BLaER1 treated with 17β-estradiol and CSF1 and Interleukin-3, amounts not matched to agents 10 nM and 100 nM (cell line): Measurements from ENCODE around the gene ZNF580.
A peak's percentile ranks its signal among the peaks of the same experiment; 100 is the strongest.

Experiments
- H3K27ac ChIP-seq, 11 experiments: shearing (Covaris generic); formaldehyde crosslinking; 2 replicates each; pipeline ENCODE4 v1.8.1; 2022
- H3K27me3 ChIP-seq, 11 experiments: shearing (Covaris generic); formaldehyde crosslinking; 2 replicates each; pipeline ENCODE4 v1.8.1; 2022
- H3K36me3 ChIP-seq, 11 experiments: shearing (Covaris generic); formaldehyde crosslinking; 2 replicates each; pipeline ENCODE4 v1.8.1; 2022
- H3K4me1 ChIP-seq, 10 experiments: shearing (Covaris generic); formaldehyde crosslinking; 2 replicates each; pipeline ENCODE4 v1.8.1; 2022
- H3K4me2 ChIP-seq, 11 experiments: shearing (Covaris generic); formaldehyde crosslinking; 2 replicates each; pipeline ENCODE4 v1.8.1; 2022
- H3K4me3 ChIP-seq, 10 experiments: shearing (Covaris generic); formaldehyde crosslinking; 2 replicates each; pipeline ENCODE4 v1.8.1; 2022
- H3K9ac ChIP-seq, 11 experiments: shearing (Covaris generic); formaldehyde crosslinking; 2 replicates each; pipeline ENCODE4 v1.8.1; 2022
- H3K9me3 ChIP-seq, 11 experiments: shearing (Covaris generic); formaldehyde crosslinking; replicated peaks in 1 of 11; 2 replicates each; pipeline ENCODE4 v1.8.1; 2022
- H4K20me1 ChIP-seq, 11 experiments: shearing (Covaris generic); formaldehyde crosslinking; 2 replicates each; pipeline ENCODE4 v1.8.1; 2022
- Cebpa-rat ChIP-seq, 11 experiments: shearing (Covaris generic); IDR thresholded peaks; 2 replicates each; pipeline ENCODE4 v1.8.1; 2022

ZNF580 gene

DNA sequence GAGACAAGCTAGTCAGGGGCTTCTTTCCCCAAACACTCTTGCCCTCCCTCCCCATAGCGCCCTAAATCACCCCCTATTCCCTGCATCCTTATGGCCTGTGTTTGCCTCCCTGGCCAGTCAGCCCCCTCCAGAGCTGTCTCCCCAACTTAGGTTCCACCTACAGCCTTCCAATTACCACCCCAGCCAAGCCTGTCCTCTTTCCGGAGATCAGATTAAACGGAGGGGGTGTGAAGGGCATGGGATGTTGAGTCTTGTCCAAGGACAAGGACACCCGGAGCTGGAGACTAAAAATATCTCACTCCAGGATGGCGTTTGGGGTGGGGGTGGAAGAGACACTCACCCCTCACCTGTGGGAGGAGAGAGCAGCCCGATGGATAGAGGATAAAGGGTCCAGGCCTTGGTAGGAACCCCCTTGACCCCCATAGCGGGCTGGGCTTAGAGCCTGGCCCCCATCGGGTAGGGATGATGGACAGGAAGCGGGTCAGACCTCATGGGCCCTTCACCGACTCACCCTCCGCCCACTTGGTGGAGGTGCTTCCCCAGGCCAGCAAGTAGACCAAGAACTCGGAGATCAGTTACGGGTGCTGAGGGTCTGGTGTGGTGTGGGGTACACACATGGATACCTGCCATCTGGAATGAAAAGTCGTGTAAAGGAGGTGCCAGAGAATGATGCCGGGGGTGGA lies 29.4 kb upstream of the ZNF580 start:
- H3K27me3 ChIP-seq = no peaks in the 10 kb centered on the region
- peaks cover 48 to 93% (median 66%) of the 10 kb centered on the region in 11 experiments for H3K36me3 ChIP-seq
- H3K9ac ChIP-seq = peak overlapping the region in 5 of 11 experiments; percentile 23 to 48 (median 28); a peak in 4 of 22 replicates
- peak overlapping the region in 5 of 11 experiments; percentile 38 to 86 (median 72); a peak in 10 of 22 replicates for H3K4me2 ChIP-seq
- H3K27ac ChIP-seq = peak overlapping the region in 5 of 11 experiments; percentile 3 to 26 (median 13); a peak in 6 of 22 replicates
- no peak for TF ChIP-seq Cebpa-rat (IDR thresholded peaks at IDR 0.05)
- H4K20me1 ChIP-seq = peaks cover 13 to 89% (median 79%) of the 10 kb centered on the region in 11 experiments; a peak in 20 of 22 replicates
- peaks cover 0 to 6% (median 0%) of the 10 kb centered on the region in 11 experiments; a peak in 1 of 22 replicates for H3K9me3 ChIP-seq
- H3K4me3 ChIP-seq = no peak overlapping the region
- H3K4me1 ChIP-seq = peaks cover 15 to 66% (median 28%) of the 10 kb centered on the region in 10 experiments

DNA sequence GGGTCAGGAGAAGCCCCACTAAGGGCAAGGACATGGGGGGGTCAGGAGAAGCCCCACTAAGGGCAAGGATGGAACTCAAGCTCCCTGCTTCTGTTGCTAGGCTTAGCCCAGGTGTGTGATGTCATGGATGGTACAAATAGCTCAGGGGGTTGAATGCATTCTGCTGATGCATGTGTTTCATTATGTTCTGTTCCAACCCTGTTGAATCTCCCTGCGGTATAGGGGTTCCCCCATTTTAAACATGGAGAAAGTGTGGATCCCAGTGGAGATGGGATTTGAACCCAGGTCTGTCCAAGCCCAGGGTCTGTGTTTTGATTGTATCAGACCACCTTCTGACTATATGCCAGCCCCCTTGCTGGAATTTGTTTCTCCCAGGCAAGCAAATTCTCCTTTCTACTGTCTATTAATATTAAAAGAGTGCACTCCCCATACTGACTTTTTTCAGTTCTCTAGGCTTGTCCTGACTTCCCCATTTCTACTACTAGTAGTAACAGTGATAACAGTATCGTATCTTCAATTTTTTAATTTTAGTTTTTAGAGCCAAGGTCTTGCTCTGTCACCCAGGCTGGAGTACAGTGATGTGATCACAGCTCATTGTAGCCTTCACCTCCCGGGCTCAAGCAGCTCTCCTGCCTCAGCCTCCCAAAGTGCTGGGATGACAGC lies 28.7 kb upstream of the ZNF580 start:
- H3K27ac ChIP-seq = peak overlapping the region in 5 of 11 experiments; percentile 3 to 26 (median 13); a peak in 7 of 22 replicates
- H3K36me3 ChIP-seq = peaks cover 52 to 93% (median 68%) of the 10 kb centered on the region in 11 experiments
- H3K4me3 ChIP-seq = no peak overlapping the region
- H3K4me2 ChIP-seq = peak overlapping the region in 5 of 11 experiments; percentile 38 to 86 (median 72); a peak in 10 of 22 replicates
- peak overlapping the region in 8 of 11 experiments; percentile 3 to 48 (median 27); a peak in 6 of 22 replicates for H3K9ac ChIP-seq
- no peaks in the 10 kb centered on the region for H3K27me3 ChIP-seq
- peaks cover 13 to 88% (median 75%) of the 10 kb centered on the region in 11 experiments; a peak in 20 of 22 replicates for H4K20me1 ChIP-seq
- peaks cover 8 to 59% (median 21%) of the 10 kb centered on the region in 10 experiments for H3K4me1 ChIP-seq
- no peak for TF ChIP-seq Cebpa-rat (IDR thresholded peaks at IDR 0.05)
- peaks cover 0 to 6% (median 0%) of the 10 kb centered on the region in 11 experiments; a peak in 1 of 22 replicates for H3K9me3 ChIP-seq

DNA sequence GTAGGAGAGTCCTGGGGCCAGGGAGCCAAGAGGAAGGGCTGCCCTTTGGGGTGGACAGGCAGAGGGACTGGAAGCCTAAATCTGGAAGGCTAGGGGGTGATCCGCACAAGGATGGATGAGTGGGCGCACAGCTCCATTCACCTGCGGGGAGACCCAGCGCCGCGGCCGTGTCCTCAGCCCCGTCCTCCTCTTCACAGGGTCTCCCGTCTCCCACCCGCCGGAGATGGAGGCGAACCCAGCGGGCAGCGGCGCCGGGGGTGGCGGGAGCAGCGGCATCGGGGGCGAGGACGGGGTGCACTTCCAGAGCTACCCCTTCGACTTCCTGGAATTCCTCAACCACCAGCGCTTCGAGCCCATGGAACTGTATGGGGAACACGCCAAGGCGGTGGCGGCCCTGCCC lies 27.4 kb upstream of the ZNF580 start:
- no peak overlapping the region for H3K4me2 ChIP-seq
- peaks cover 58 to 93% (median 74%) of the 10 kb centered on the region in 11 experiments for H3K36me3 ChIP-seq
- H3K4me1 ChIP-seq = peaks cover 0 to 46% (median 10%) of the 10 kb centered on the region in 10 experiments; a peak in 12 of 20 replicates
- no peak for TF ChIP-seq Cebpa-rat (IDR thresholded peaks at IDR 0.05)
- H3K9me3 ChIP-seq = peaks cover 0 to 6% (median 0%) of the 10 kb centered on the region in 11 experiments; a peak in 1 of 22 replicates
- no peak overlapping the region for H3K27ac ChIP-seq
- H3K4me3 ChIP-seq = no peak overlapping the region
- H4K20me1 ChIP-seq = peaks cover 13 to 77% (median 65%) of the 10 kb centered on the region in 11 experiments; a peak in 20 of 22 replicates
- H3K9ac ChIP-seq = no peak overlapping the region
- no peaks in the 10 kb centered on the region for H3K27me3 ChIP-seq

DNA sequence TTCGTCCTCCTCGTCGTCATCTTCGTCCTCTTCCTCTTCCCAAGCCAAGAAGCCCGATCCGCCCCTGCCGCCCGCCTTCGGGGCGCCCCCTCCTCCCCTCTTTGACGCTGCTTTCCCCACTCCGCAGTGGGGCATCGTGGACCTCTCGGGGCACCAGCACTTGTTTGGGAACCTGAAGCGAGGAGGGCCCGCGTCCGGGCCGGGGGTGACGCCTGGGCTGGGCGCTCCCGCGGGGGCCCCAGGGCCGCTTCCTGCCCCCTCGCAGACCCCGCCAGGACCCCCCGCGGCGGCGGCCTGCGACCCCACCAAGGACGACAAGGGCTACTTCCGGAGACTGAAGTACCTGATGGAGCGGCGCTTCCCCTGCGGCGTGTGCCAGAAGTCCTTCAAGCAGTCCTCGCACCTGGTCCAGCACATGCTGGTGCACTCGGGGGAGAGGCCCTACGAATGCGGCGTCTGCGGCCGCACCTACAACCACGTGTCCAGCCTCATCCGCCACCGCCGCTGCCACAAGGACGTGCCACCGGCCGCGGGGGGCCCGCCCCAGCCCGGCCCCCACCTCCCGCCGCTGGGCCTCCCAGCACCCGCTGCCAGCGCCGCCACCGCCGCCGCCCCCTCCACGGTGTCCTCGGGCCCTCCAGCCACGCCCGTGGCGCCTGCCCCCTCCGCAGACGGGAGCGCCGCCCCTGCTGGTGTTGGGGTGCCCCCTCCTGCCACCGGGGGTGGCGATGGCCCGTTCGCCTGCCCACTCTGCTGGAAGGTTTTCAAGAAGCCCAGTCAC lies 26.7 kb upstream of the ZNF580 start:
- Histone ChIP-seq H3K27ac (no peak overlapping the region), H3K4me3 (no peak overlapping the region), H3K27me3 (no peaks in the 10 kb centered on the region), H3K36me3 (peaks cover 52 to 91% (median 69%) of the 10 kb centered on the region in 11 experiments), H3K9me3 (peaks cover 0 to 6% (median 0%) of the 10 kb centered on the region in 11 experiments; a peak in 1 of 22 replicates), H3K9ac (no peak overlapping the region), H3K4me2 (no peak overlapping the region), H4K20me1 (peaks cover 13 to 71% (median 58%) of the 10 kb centered on the region in 11 experiments; a peak in 20 of 22 replicates), H3K4me1 (peaks cover 0 to 39% (median 10%) of the 10 kb centered on the region in 10 experiments; a peak in 12 of 20 replicates)
- no peak for TF ChIP-seq Cebpa-rat (IDR thresholded peaks at IDR 0.05)

DNA sequence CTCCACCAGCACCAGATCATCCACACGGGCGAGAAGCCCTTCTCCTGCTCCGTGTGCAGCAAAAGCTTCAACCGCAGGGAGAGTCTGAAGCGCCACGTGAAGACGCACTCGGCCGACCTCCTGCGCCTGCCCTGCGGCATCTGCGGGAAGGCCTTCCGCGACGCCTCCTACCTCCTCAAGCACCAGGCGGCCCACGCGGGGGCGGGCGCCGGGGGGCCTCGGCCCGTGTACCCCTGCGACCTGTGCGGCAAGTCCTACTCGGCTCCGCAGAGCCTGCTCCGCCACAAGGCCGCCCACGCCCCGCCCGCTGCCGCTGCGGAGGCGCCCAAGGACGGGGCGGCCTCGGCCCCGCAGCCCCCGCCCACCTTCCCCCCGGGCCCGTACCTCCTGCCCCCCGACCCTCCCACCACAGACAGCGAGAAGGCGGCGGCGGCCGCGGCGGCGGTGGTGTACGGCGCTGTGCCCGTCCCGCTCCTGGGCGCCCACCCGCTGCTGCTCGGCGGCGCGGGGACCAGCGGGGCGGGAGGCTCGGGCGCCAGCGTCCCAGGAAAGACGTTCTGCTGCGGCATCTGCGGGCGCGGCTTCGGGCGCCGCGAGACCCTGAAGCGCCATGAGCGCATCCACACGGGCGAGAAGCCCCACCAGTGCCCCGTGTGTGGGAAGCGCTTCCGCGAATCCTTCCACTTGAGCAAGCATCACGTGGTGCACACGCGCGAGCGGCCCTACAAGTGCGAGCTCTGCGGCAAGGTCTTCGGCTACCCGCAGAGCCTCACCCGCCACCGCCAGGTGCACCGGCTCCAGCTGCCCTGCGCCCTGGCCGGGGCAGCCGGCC lies 25.9 kb upstream of the ZNF580 start:
- no peak overlapping the region for H3K9ac ChIP-seq
- peaks cover 13 to 63% (median 50%) of the 10 kb centered on the region in 11 experiments; a peak in 20 of 22 replicates for H4K20me1 ChIP-seq
- H3K27me3 ChIP-seq = no peaks in the 10 kb centered on the region
- peaks cover 0 to 36% (median 12%) of the 10 kb centered on the region in 10 experiments; a peak in 15 of 20 replicates for H3K4me1 ChIP-seq
- peaks cover 44 to 89% (median 61%) of the 10 kb centered on the region in 11 experiments for H3K36me3 ChIP-seq
- H3K4me2 ChIP-seq = no peak overlapping the region
- no peak overlapping the region for H3K4me3 ChIP-seq
- H3K9me3 ChIP-seq = peaks cover 0 to 1% (median 0%) of the 10 kb centered on the region in 11 experiments; a peak in 1 of 22 replicates
- TF ChIP-seq Cebpa-rat (IDR thresholded peaks at IDR 0.05) = no peak
- no peak overlapping the region for H3K27ac ChIP-seq

DNA sequence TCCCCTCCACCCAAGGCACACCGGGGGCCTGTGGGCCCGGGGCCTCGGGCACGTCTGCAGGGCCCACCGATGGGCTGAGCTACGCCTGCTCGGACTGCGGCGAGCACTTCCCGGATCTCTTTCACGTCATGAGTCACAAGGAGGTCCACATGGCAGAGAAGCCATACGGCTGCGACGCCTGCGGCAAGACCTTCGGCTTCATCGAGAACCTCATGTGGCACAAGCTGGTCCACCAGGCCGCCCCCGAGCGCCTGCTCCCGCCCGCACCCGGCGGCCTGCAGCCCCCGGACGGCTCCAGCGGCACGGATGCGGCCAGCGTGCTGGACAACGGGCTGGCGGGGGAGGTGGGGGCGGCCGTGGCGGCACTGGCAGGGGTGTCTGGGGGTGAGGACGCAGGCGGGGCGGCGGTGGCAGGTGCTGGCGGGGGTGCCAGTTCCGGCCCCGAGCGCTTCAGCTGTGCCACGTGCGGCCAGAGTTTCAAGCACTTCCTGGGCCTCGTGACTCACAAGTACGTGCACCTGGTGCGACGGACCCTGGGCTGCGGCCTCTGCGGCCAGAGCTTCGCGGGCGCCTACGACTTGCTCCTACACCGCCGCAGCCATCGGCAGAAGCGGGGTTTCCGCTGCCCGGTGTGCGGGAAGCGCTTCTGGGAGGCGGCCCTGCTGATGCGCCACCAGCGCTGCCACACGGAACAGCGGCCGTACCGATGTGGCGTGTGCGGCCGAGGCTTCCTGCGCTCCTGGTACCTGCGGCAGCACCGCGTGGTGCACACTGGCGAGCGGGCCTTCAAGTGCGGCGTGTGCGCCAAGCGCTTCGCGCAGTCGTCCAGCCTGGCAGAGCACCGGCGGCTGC lies 25.0 kb upstream of the ZNF580 start:
- H3K4me1 ChIP-seq = peaks cover 8 to 39% (median 20%) of the 10 kb centered on the region in 10 experiments
- H3K4me2 ChIP-seq = no peak overlapping the region
- H3K4me3 ChIP-seq = no peak overlapping the region
- peaks cover 13 to 59% (median 44%) of the 10 kb centered on the region in 11 experiments; a peak in 20 of 22 replicates for H4K20me1 ChIP-seq
- H3K27me3 ChIP-seq = no peaks in the 10 kb centered on the region
- TF ChIP-seq Cebpa-rat (IDR thresholded peaks at IDR 0.05) = no peak
- H3K27ac ChIP-seq = no peak overlapping the region
- no peak overlapping the region for H3K9ac ChIP-seq
- H3K36me3 ChIP-seq = peaks cover 40 to 89% (median 58%) of the 10 kb centered on the region in 11 experiments
- H3K9me3 ChIP-seq = no peaks in the 10 kb centered on the region

DNA sequence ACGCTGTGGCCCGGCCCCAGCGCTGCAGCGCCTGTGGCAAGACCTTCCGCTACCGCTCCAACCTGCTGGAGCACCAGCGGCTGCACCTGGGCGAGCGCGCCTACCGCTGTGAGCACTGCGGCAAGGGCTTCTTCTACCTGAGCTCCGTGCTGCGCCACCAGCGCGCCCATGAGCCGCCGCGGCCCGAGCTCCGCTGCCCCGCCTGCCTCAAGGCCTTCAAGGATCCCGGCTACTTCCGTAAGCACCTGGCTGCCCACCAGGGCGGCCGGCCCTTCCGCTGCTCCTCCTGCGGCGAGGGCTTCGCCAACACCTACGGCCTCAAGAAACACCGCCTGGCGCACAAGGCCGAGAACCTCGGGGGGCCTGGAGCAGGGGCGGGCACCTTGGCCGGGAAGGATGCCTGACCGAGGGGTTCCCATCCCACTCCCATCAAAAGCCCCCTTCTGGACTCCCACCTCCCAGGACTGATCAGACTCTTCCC lies 24.4 kb upstream of the ZNF580 start:
- TF ChIP-seq Cebpa-rat (IDR thresholded peaks at IDR 0.05) = no peak
- Histone ChIP-seq H3K4me2 (no peak overlapping the region), H3K27me3 (no peaks in the 10 kb centered on the region), H3K9ac (no peak overlapping the region), H4K20me1 (peaks cover 13 to 59% (median 37%) of the 10 kb centered on the region in 11 experiments; a peak in 20 of 22 replicates), H3K9me3 (no peaks in the 10 kb centered on the region), H3K4me3 (no peak overlapping the region), H3K4me1 (peaks cover 11 to 38% (median 24%) of the 10 kb centered on the region in 10 experiments), H3K27ac (no peak overlapping the region), H3K36me3 (peaks cover 46 to 89% (median 61%) of the 10 kb centered on the region in 11 experiments)
